Stimulated activated CD8-positive, alpha-beta memory T cell treated with anti-CD3 and anti-CD28 coated beads, Interleukin-15, amount 100 ng/mL, for 1 hour (primary cell): ENCODE data around the gene IFNK.
"Not testable (repeated sequence)": the region's sequence is repeated elsewhere in the genome, so short reads cannot be mapped to it uniquely, and the experiment has no call there.

Experiments used
- DNase-seq: peaks from one replicate; pipeline ENCODE4 v3.0.0-alpha.2; 2020; ENCODE audit warnings: low read depth

The IFNK gene

DNA sequence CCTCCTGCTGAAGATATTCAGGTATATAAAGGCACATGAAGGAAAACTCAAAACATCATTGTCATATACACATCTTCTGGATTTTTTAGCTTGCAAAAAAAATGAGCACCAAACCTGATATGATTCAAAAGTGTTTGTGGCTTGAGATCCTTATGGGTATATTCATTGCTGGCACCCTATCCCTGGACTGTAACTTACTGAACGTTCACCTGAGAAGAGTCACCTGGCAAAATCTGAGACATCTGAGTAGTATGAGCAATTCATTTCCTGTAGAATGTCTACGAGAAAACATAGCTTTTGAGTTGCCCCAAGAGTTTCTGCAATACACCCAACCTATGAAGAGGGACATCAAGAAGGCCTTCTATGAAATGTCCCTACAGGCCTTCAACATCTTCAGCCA is at the start of gene IFNK:
TSS of gene IFNK (plus strand) at position 55 of the 400 bp plus-strand sequence. CDS start at position 102, 47 bp downstream.
- DNase-seq = no peak

DNA sequence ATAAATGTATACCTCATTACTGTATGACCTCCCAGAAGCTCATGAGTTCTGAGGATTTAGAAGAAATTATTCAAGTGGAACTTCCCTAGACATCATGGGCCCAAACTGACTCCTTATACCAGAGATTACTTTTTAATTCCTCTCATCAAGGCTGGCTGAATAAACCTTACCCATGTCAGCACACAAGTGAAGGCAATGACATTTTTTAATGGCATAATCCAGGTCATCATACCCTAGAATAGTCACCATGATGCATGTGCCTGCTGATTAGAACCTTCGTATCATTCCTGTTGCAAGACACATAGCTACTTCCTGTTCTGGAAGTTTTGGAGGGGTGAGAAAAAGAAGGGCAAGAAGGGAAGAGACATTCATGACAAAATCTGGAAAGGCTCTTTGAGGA is 49.8 kb upstream of the IFNK start:
- no peak for DNase-seq

GRCh38 chr9:27475057-27475595 is 49.0 kb upstream of the IFNK start:
- no peak for DNase-seq

DNA sequence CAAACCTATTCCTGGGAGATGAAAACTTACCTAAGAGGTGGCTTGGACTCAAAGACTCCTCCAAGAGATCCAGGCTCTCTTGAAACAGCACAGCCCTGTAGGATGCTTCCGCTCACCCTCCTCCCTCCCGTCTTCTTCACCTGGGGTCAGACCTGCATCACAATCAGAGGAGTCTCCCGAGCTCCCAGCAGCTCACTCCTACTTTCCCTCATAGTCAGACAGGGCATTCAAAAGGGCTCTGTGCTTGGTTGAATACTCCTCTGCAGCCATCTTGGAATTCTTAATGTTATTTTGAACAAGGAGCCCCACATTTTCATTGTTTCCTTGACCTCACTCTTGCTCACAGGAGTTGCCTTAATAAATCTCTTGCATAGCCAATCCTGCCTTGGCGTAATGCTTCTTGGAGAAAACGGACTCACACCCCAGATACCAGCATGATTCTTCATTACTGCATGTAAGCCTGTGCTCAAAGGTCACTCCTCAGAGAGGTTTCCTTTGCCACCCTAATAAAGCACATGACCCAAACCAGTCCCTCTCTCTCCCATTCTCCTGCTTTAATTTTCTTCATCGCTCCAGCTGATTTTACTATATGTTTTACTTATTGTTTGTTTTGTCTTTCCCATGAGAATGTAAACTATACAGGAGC is 47.1 kb upstream of the IFNK start:
- no peak for DNase-seq

DNA sequence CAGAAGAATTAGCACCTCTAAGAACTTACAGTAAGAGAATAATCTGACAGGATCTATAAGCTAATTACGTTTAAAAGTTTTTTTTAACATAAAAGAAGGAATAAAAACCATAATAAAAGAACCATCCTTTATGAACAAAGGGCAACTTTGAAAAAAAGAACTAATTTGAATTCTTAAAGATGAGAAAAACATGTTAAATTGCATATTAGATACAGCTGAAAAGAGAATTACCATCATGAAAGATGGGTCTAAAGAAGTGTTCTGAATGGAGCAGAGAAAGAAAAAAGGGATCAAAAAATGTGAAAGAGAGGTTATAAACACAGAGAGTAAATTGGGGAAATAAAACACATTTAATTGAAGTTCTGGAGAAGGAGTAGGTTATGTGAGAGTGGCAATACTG is 45.8 kb upstream of the IFNK start:
- no peak for DNase-seq

DNA sequence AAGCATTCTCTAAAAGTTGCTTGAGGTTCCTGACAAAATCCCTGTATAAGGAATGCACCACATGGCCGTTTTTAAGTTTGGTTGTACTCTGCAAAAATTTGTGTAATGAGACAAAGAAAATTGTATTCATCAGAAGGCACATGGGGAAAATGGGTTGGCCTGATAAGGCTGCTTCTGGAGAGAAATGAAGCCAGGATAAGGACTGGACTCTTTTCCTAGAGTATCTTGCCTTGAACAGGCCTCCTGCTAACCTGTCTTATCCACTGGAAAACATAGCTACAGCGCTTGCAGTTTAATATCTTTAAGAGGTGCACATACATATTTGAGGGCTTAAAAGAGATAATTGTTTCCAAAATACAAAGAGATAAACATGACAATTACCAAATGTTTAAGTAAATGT is 41.4 kb upstream of the IFNK start:
- no peak for DNase-seq

- no peak for DNase-seq
These were observed 40.5 kb upstream of the IFNK start for GRCh38 chr9:27483576-27483975.

- no peak for DNase-seq
These were observed 38.9 kb upstream of the IFNK start for GRCh38 chr9:27485158-27485557.

GRCh38 chr9:27487128-27487640 is 36.9 kb upstream of the IFNK start:
- no peak for DNase-seq

GRCh38 chr9:27487927-27488326 is 36.2 kb upstream of the IFNK start:
- no peak for DNase-seq

GRCh38 chr9:27489087-27489876 is 34.8 kb upstream of the IFNK start:
- no peak for DNase-seq

GRCh38 chr9:27491154-27491553 is 32.9 kb upstream of the IFNK start:
- DNase-seq = no peak

- DNase-seq = no peak
These were observed 28.5 kb upstream of the IFNK start for GRCh38 chr9:27495480-27496134.

DNA sequence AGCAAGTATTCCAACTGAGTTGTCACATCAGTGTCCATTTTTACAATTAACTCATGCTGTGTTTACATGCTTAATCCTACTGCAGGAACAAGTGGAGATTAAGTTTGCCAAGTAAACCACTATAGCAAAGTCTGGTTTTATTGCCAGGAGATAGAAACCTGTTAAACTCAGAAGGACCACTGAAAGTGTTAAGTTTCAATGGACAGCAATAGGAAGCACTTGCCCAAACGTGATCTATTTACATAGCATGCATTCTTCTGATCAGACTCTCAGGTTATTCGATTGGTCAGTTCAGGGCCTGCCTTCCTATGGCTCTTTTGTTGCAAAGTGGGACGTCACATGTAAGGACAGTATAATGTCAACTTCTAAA is 28.0 kb upstream of the IFNK start:
- no peak for DNase-seq

GRCh38 chr9:27497883-27498417 is 26.1 kb upstream of the IFNK start:
- DNase-seq = no peak

- DNase-seq = no peak
These were observed 24.6 kb upstream of the IFNK start for GRCh38 chr9:27499451-27499850.

- not testable (repeated sequence) for DNase-seq
These were observed 23.2 kb upstream of the IFNK start for GRCh38 chr9:27500902-27501301.

DNA sequence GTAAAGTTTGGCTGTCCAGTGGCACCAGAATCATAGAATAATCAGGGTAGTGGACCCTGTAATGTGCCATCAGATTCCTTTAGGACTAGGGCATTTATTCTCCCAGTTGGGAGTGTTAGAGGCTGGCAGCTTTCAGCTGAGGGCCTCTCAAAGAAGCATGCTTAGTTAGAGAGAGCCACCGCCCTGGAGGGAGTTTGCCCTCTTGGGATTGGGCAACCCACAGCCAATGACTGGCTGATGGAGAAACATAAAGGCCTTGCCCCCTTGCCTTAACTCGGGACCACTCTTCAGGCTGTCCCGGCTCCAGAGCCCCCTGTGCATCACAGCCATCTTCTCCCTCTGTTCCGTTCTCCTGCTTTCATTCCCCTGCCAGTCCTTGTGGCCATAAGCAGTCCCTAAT is 20.5 kb upstream of the IFNK start:
- no peak for DNase-seq

DNA sequence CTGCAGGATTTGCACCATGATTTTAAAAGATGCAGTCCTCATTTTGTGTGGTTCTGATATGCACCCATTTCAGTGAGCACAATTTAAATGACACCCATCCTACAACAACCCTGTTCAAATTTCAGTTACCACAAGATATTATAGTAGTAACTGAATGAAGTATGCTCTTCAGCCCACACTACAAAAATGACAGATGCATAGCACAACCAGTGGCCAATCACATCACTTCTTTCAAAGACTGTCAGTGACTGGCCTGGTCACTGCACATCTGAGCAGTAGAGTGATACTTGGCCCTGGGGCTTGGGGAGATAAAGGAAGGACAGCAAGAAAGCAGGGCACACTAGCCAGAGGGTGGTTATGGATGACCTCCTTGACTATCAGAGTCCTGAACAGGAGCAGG is 19.8 kb upstream of the IFNK start:
- no peak for DNase-seq

DNA sequence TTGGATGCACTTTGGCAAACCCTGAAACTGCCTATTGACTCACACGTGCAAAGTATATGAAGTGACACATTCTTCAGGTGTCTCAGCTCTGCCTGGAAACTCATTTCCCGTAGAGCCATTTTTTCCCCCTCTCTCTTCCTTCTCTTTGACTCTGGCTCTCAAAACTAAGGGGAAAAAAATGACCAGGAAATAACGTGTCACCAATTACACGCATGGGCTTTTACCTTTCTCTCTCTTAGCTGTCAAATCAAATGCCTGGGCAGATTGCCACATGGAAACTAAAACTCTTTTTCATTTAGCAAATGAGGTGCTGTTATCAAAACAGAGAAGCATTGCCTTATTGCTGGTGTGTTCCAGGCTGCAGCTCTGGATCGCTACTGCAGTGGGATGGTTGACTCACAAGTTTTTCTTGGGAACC is 18.3 kb upstream of the IFNK start:
- no peak for DNase-seq

- no peak for DNase-seq
These were observed 17.1 kb upstream of the IFNK start for GRCh38 chr9:27506981-27507380.

GRCh38 chr9:27510780-27511179 is 13.3 kb upstream of the IFNK start:
- DNase-seq = no peak

GRCh38 chr9:27511771-27512170 is 12.3 kb upstream of the IFNK start:
- DNase-seq = no peak
